GM21576 (cell line): ENCODE results near the gene LST1.
"Not testable (repeated sequence)": the region's sequence is repeated elsewhere in the genome, so short reads cannot be mapped to it uniquely, and the experiment has no call there.

Experiments
- ATAC-seq: cut with Tn5 transposase; IDR thresholded peaks from one replicate; pipeline ENCODE4 v1.9.1; 2021; ENCODE audit warnings: mild to moderate bottlenecking, moderate library complexity; ENCODE audit not compliant: unreplicated experiment

LST1 gene

GRCh38 chr6:31586008-31586407 is at the start of gene LST1:
Gene LST1 (plus strand): TSS chr6:31586277. CDS start chr6:31587300, 1,023 bp downstream.
- no peak for ATAC-seq

- ATAC-seq, result no peak
Observed at GRCh38 chr6:31538805-31539400, 47.2 kb upstream of the LST1 start.

GRCh38 chr6:31540640-31541039 is 45.4 kb upstream of the LST1 start:
- no peak for ATAC-seq

GRCh38 chr6:31541059-31541657 is 44.9 kb upstream of the LST1 start:
- ATAC-seq, result peak; percentile 5

DNA sequence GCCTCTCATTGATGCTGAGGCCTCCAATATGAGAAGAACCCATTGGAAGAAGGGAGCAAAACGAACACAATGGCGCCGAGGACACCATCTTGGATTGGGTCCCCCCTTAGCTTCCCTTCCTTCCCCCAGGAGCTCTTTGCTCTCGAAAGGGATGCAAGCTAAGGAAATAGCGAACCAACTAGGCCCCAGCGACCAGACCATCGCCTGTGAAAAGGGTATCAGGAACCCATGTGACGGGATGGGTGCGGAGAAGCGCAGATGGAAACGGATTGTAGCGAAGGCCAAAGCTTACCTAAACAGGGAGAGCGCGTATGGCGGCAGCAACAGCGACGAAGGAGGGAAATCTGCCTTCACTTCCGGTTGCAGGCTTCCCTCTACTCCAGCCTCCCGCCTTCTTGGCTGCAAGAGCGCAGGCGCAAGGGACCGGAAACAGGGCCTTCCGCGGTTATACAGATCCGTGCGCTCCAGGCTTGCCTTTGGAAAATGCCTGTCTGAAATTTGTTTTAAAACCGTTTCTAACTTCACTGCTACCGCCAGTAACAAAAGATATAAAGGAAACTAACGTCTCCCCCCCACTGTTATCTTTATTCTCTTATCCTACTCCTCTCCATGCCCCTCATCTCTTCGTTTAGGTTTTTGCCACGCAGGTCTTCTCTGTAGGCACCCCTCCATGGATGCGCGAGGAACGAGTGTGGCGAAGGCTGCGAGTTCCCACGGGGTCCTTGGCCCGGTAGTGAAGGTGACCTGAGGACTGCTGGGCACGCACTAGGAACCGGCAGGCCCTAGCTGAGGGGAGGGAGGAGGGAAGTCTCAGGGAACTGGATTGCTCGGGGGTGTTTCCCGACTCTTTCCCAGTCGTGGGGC is 44.2 kb upstream of the LST1 start, which contains the start of gene DDX39B:
TSS of gene DDX39B (minus strand) at position 346 of the 864 bp plus-strand sequence. CDS start 1,471 bp downstream, outside the sequence.
- peak; percentile 49 for ATAC-seq

DNA sequence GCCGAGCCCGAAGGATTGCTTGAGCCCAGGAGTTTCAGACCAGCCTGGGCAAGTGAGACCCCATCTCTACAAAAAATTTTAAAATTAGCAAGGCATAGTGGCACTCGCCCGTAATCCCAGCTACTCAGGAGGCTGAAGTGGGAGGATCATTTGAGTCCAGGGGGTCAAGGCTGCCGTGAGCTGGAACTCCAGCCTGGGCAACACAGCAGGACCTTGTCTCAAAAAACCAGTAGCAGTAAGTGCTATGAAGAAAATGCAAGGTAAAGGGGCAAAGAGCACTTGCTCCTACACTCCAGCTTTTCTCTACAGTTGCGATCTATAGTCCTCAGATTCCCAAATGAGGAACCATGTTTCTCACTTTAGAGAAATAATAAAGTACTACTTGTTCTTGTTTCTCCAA is 42.4 kb upstream of the LST1 start:
- no peak for ATAC-seq

- ATAC-seq, result no peak
Observed at GRCh38 chr6:31544676-31545075, 41.4 kb upstream of the LST1 start.

DNA sequence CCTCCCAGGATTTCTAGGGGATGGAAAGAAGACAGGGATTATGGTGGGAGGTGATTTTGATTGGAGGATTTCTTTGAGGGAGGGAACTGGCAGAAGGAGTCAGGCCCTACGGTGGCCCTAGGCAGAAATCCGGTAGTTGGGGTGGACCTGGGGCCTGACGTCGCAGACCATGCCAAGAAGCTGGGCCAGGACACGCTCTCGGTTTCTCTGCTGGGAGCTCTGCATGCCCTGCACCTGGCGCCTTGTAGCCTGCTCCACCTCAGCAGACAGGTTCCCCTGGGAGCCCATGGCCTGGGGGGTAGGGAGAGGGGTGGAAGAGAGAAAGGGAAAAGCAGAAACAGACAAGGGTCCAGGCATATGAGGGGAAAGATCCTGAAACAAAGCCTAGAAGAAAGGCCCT is 40.8 kb upstream of the LST1 start:
- no peak for ATAC-seq

DNA sequence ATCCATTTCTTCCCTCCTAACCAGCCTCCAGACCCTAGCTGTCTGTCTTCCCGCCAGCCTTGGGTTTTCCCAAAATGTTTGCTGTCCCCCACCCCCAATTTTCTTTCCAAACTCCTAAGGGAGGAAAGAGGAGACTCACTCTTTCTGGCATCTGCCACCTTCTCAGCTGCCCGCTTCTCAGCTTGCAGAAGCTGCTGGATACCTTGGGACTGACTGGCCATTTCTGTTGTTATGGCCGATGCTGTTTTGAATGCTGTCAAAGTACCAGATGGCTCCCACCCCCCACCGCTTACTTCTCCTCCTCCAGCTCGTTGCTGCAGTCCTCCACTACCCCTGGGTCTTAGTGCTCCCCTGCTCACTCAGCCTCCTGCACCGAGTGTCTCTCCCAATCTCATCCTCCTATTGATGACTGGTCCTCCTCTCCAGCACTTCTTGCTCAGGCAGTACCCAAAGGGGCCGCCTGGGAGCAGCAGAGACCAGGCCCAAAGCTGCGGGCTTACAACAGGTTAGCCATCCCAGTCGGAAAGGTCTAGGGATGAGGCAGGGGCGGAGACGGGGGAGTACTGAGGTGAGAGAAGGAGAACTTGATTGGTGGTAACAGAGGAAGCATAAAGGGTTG is 39.6 kb upstream of the LST1 start, which contains the start of gene ATP6V1G2:
TSS of gene ATP6V1G2 (minus strand) at position 270 of the 619 bp plus-strand sequence. CDS start at position 221, 49 bp downstream.
- peak; percentile 39 for ATAC-seq

DNA sequence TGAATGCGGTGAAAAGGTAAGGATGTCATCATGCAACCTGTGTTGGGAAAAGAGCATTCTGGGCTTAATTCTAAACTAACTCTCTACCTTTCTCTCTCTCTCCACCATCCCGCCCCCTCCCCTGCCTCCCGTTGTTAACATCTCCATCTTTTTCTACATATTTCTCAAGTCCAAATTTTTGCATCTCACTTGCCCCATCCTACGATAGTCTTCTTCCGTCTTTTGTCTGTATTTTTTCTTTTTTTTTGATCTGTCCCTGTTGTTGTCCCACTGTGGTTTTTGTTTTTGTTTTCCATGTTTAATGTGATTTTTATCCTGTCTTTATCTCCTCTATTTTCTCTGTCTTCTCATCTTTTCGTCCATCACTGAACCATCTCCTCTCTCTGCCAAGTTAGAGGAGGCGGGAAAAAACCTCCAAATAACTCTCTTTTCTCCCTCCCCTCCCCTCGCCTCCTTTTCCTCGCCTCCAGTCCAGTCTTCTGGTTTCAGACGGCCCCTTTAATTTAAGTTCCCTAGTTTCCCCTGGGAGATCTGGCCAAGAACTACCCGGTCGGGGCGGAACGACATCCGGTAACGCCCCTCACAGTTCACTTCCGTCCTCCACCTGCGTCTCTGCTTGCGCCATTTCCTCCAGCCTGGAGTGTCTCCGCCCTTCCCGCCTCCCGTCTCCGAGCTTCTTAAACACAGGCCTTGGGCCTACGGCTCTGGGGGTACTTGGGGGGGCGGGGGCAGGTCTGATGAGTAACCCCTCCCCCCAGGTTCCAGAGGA is 38.9 kb upstream of the LST1 start, which contains the start of gene NFKBIL1:
TSS of gene NFKBIL1 (plus strand) at position 651 of the 769 bp plus-strand sequence. CDS start at position 738, 87 bp downstream.
- ATAC-seq, result peak; percentile 60

- no peak for ATAC-seq
Observed at GRCh38 chr6:31547727-31548543, 38.1 kb upstream of the LST1 start.

- ATAC-seq, result no peak
Observed at GRCh38 chr6:31548544-31548873, 37.6 kb upstream of the LST1 start.

DNA sequence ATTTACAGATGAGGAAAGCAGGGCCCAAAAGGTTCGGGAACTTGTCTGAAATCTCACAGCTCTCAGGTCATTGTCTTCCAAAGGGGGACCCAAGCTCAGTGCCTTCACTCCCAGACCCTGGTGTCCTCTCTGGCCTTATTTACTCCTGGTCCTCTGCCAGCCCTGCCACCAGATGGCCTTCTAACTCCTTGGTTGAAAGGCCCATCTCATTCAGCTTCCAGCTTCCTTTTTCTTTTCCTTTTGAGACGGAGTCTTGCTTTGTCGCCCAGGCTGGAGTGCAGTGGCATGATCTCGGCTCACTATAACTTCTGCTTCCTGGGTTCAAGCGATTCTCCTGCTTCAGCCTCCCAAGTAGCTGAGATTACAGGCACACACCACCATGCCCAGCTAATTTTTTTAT is 34.7 kb upstream of the LST1 start:
- ATAC-seq, result not testable (repeated sequence)

GRCh38 chr6:31556307-31556706 is 29.8 kb upstream of the LST1 start:
- ATAC-seq, result no peak

GRCh38 chr6:31557443-31558317 is 28.4 kb upstream of the LST1 start:
- no peak for ATAC-seq

DNA sequence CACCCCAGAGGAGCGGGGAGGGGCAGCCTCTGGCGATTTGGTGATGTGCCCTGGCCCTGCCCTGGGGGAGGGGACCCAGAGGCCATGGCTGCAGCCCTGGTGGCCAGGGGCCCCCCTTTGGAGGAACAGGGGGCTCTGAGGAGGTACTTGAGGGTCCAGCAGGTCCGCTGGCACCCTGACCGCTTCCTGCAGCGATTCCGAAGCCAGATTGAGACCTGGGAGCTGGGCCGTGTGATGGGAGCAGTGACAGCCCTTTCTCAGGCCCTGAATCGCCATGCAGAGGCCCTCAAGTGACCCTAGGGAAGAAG is 27.8 kb upstream of the LST1 start:
- ATAC-seq, result no peak

GRCh38 chr6:31558631-31559500 is 27.2 kb upstream of the LST1 start:
- no peak for ATAC-seq

- no peak for ATAC-seq
Observed at GRCh38 chr6:31559606-31559957, 26.5 kb upstream of the LST1 start.
